Endothelial cell of umbilical vein (primary cell): ENCODE measurements around the gene EIF2S2. TPM values are rescaled to one million over a fixed set of nuclear protein-coding genes. Genes with fewer than 3 reads are reported as not detected.

Source experiments
- BruUV-seq: library from RNA; stranded (reverse); fragments of 400-500 nt; replicated peaks from 2 replicates; lab custom pipeline; 2021; lab: Mats Ljungman, UMichigan
- CTCF ChIA-PET: fragments of 300-600, 350-600 bp; sonication (Branson Sonifier 250); formaldehyde crosslinking; loops from one replicate; lab custom pipeline; 2021; ENCODE audit warnings: antibody characterized with exemption, inconsistent platforms; lab: Charles Lee
- POLR2A ChIA-PET: fragments of 300-600, 350-600 bp; sonication (Branson Sonifier 250); formaldehyde crosslinking; loops from one replicate; lab custom pipeline; 2021; ENCODE audit warnings: antibody characterized with exemption, inconsistent platforms; lab: Charles Lee
- DNase-seq: peaks from one replicate; pipeline ENCODE4 v3.0.0-alpha.2; 2011; ENCODE audit warnings: low read depth, low spot score
- FAIRE-seq: peaks from 2 replicates; lab custom pipeline; 2011; peaks lifted over from hg19 to GRCh38; lab: Jason Lieb, UNC
- H2AFZ ChIP-seq: 2 replicates; pipeline ENCODE4 v1.6.0; 2012; ENCODE audit warnings: low read depth, low read length, control low read depth, inconsistent platforms
- H3K27ac ChIP-seq: 2 replicates; pipeline ENCODE4 v1.5.1; 2011; ENCODE audit warnings: low read depth, mild to moderate bottlenecking, control low read depth, low read length, moderate library complexity; ENCODE audit not compliant: insufficient read depth
- H3K27me3 ChIP-seq, 2 experiments: 2 replicates each; pipeline versions ENCODE4 v1.6.0 to v1.6.1; 2011; ENCODE audit warnings: low read length in 2 of 2, mixed read lengths in 1 of 2; ENCODE audit not compliant: control insufficient read depth in 2 of 2, insufficient read depth in 2 of 2
- H3K36me3 ChIP-seq, 2 experiments: 2 replicates in 1 of 2; 3 replicates in 1 of 2; pipeline ENCODE4 v1.5.1; 2011; ENCODE audit warnings: low read length in 2 of 2, mild to moderate bottlenecking in 1 of 2, moderate library complexity in 1 of 2; ENCODE audit not compliant: control insufficient read depth in 2 of 2, insufficient read depth in 2 of 2; ENCODE audit errors: extremely low read depth in 1 of 2
- H3K4me1 ChIP-seq: 3 replicates; pipeline ENCODE4 v1.5.1; 2011; ENCODE audit warnings: mild to moderate bottlenecking, low read length; ENCODE audit not compliant: control insufficient read depth, insufficient read depth; ENCODE audit errors: extremely low read depth
- H3K4me2 ChIP-seq: 2 replicates; pipeline ENCODE4 v1.6.1; 2011; ENCODE audit warnings: low read length, control low read depth, mixed read lengths; ENCODE audit not compliant: insufficient read depth
- H3K4me3 ChIP-seq, 3 experiments: fragments of 200-600 bp in 1 of 3; sonication (generic), shearing (Covaris generic) in 1 of 3; replicated peaks in 1 of 3; 2 replicates each; pipeline ENCODE4 v1.5.1; 2011 to 2016; ENCODE audit warnings: control low read depth in 3 of 3, low read length in 3 of 3, mild to moderate bottlenecking in 2 of 3, inconsistent platforms in 1 of 3, low read depth in 1 of 3, moderate library complexity in 1 of 3; ENCODE audit not compliant: insufficient read depth in 1 of 3
- H3K79me2 ChIP-seq: 2 replicates; pipeline ENCODE4 v1.6.0; 2012; ENCODE audit warnings: low read length, inconsistent platforms; ENCODE audit not compliant: control insufficient read depth, insufficient read depth
- H3K9ac ChIP-seq: replicated peaks from 2 replicates; pipeline ENCODE3; 2011; ENCODE audit warnings: low read length, control low read depth; ENCODE audit not compliant: insufficient read depth; ENCODE audit errors: extremely low read depth
- H3K9me1 ChIP-seq: replicated peaks from 3 replicates; pipeline ENCODE4 v1.6.0; 2011; ENCODE audit warnings: mild to moderate bottlenecking, low read length; ENCODE audit not compliant: control insufficient read depth, insufficient read depth; ENCODE audit errors: extremely low read depth
- H3K9me3 ChIP-seq: replicated peaks from 2 replicates; pipeline ENCODE4 v1.5.1; 2012; ENCODE audit warnings: low read length, inconsistent platforms; ENCODE audit not compliant: control insufficient read depth, insufficient read depth
- H4K20me1 ChIP-seq: replicated peaks from 2 replicates; pipeline ENCODE3; 2011; ENCODE audit warnings: mild to moderate bottlenecking, low read length; ENCODE audit not compliant: control insufficient read depth, insufficient read depth; ENCODE audit errors: extremely low read depth
- EZH2 ChIP-seq: IDR thresholded peaks from 2 replicates; pipeline ENCODE4 v1.6.1; 2012; ENCODE audit warnings: borderline replicate concordance, low read depth, mild to moderate bottlenecking, moderate library complexity, low read length, inconsistent platforms; ENCODE audit not compliant: severe bottlenecking
- FOS ChIP-seq: IDR thresholded peaks from 2 replicates; pipeline ENCODE4 v1.6.1; 2011; ENCODE audit warnings: mild to moderate bottlenecking, low read length, moderate library complexity, borderline replicate concordance; ENCODE audit not compliant: insufficient read depth
- JUN ChIP-seq: IDR thresholded peaks from 2 replicates; pipeline ENCODE4 v1.6.1; 2011; ENCODE audit warnings: borderline replicate concordance, low read depth; ENCODE audit not compliant: insufficient read length, insufficient read depth
- MYC ChIP-seq: IDR thresholded peaks from one replicate; pipeline ENCODE4 v1.6.1; 2011; ENCODE audit warnings: mild to moderate bottlenecking, low read depth, low read length
- POLR2A ChIP-seq: IDR thresholded peaks from 2 replicates; pipeline ENCODE4 v1.6.1; 2012; ENCODE audit warnings: low read depth, mild to moderate bottlenecking, control low read depth, low read length
- POLR2AphosphoS5 ChIP-seq: IDR thresholded peaks from 2 replicates; pipeline ENCODE4 v1.6.1; 2012; ENCODE audit warnings: low read depth, mild to moderate bottlenecking, control low read depth, low read length, moderate library complexity; ENCODE audit not compliant: insufficient read depth
- dilution Hi-C: fragments of 300-500 bp; cut with MboI; formaldehyde crosslinking; loops from one replicate; pipeline ENCODE4 v1.15.0; 2019; ENCODE audit warnings: low sequenced_read_pairs; ENCODE audit not compliant: extremely low pct_ligation_motif_present
- intact Hi-C: fragments of 100-400 bp; cut with micrococcal nuclease; formaldehyde crosslinking; loops from one replicate; pipeline ENCODE4 v1.10.0; 2022
- polyA plus RNA-seq, 4 experiments: library from polyadenylated mRNA; depleted of rRNA in 3 of 4; stranded (reverse) in 3 of 4; unstranded in 1 of 4; fragments of >200 nt; gene quantifications; 2 replicates each; pipeline versions ENCODE4 v1.2.1 to v1.2.3, GENCODE V29; 2011 to 2012; ENCODE audit warnings: missing spikeins in 1 of 4
- total RNA-seq: library from RNA; stranded (reverse); gene quantifications from 2 replicates; pipeline ENCODE4 v1.2.3, GENCODE V29; 2021
- TF ChIP-seq, protein P1 (sequence below): IDR thresholded peaks from 2 replicates; pipeline ENCODE4 v1.6.1; 2011; ENCODE audit not compliant: insufficient read depth, insufficient read length

The EIF2S2 gene
- total and polyA plus RNA-seq, 2 donors (not counting 3 experiments of a cell fraction or from before 2014, with no cell fraction given), result 38.8 to 99.3 TPM

DNA sequence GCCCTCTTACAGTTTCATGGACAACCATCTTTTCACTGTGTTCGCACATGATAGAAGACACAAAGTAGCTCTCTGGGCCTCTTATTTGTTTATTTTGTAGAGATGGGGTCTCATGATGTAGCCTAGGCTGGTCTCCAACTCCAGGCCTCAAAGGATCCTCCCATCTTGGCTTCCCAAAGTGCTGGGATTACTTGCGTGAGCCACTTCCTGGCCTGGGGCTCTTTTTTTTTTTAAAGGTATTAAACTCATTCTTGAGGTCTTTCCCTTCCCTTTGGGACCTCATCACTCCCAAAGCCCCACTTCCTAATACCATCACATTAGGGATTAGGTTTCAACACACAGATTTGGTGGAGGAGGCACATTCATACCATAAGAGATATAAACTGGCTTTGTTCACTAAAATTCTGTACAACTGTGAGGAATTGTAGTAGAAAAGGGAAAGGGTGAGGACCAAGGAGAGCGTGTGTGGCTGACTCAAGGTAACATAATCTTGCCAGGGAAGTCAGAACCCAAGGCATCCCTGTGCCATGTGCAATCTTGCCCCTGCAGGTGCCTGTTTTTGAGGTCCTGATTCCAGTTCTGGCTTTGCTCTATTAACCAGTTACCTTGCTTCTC lies 45.5 kb downstream of the EIF2S2 start:
- ChIA-PET POLR2A (interaction anchor here (0.7 kb wide), 1 partner anchor 559 kb away, joined by 4 read pairs; no protein-coding TSS in a partner anchor), CTCF (interaction anchor here (1.2 kb wide), 1 partner anchor 11 kb away, joined by 3 read pairs; no protein-coding TSS in a partner anchor)
- H3K27me3 ChIP-seq, result no peaks in the 10 kb centered on the region
- H3K36me3 ChIP-seq, result no peaks in the 10 kb centered on the region
- no peaks in the 10 kb centered on the region for H3K9me1 ChIP-seq
- BruUV-seq, result no TSS peak
- peaks cover 4% of the 10 kb centered on the region for H4K20me1 ChIP-seq
- FAIRE-seq (no peak), DNase-seq (no peak)
- TF ChIP-seq, protein P1, sequence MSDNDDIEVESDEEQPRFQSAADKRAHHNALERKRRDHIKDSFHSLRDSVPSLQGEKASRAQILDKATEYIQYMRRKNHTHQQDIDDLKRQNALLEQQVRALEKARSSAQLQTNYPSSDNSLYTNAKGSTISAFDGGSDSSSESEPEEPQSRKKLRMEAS, result no peak
- no peak for TF ChIP-seq FOS
- no peak for TF ChIP-seq JUN
- TF ChIP-seq MYC, result no peak
- TF ChIP-seq EZH2, result no peak
- TF ChIP-seq POLR2AphosphoS5, result no peak
- TF ChIP-seq POLR2A, result no peak
- H2AFZ ChIP-seq, result no peak overlapping the region
- no peaks in the 10 kb centered on the region for H3K4me1 ChIP-seq
- dilution Hi-C loops, result no loop called here
- no peak overlapping the region for H3K4me2 ChIP-seq
- intact Hi-C loops, result loop anchor here (5.0 kb wide), 3 partner anchors 119 to 609 kb away; partner anchors contain the start of gene ACTL10
- no peak overlapping the region for H3K4me3 ChIP-seq
- H3K9ac ChIP-seq, result no peak overlapping the region
- no peaks in the 10 kb centered on the region for H3K9me3 ChIP-seq
- H3K79me2 ChIP-seq, result peaks cover 33% of the 10 kb centered on the region
- H3K27ac ChIP-seq, result no peak overlapping the region
